Right lobe of liver (tissue), 6 donors: ENCODE measurements around the gene MCAT. TPM values are rescaled to one million over a fixed set of nuclear protein-coding genes. Genes with fewer than 3 reads are reported as not detected.

Source experiments
- ATAC-seq, 4 donors: fragments of 200-7000 bp; cut with Tn5 transposase; one replicate each; pipeline ENCODE4 v1.9.1; 2020; ENCODE audit warnings: mild to moderate bottlenecking in 4 of 4, moderate library complexity in 4 of 4
- DNase-seq, 3 donors: peaks; one replicate each; pipeline ENCODE4 v3.0.0-alpha.2; 2020
- H3K27ac ChIP-seq, 3 donors: fragments of 200-600 bp; one replicate each; pipeline ENCODE4 v1.8.0; 2022
- H3K27me3 ChIP-seq, 2 donors: fragments of 200-600 bp; one replicate each; pipeline ENCODE4 v1.8.0; 2022
- H3K36me3 ChIP-seq, 4 donors: fragments of 200-600 bp; sonication (generic) in 1 of 4; one replicate each; pipeline versions ENCODE4 v1.5.1 to v1.8.0; 2017 to 2022; ENCODE audit warnings: control low read depth in 1 of 4
- H3K4me1 ChIP-seq, 4 donors: fragments of 200-600 bp; sonication (generic) in 1 of 4; one replicate each; pipeline versions ENCODE4 v1.5.1 to v1.8.0; 2017 to 2022; ENCODE audit warnings: control low read depth in 1 of 4
- H3K4me3 ChIP-seq, 3 donors: fragments of 200-600 bp; one replicate each; pipeline ENCODE4 v1.8.0; 2022
- H3K9me3 ChIP-seq, 4 donors: fragments of 200-600 bp; sonication (generic) in 1 of 4; one replicate each; pipeline versions ENCODE4 v1.5.1 to v1.8.0; 2017 to 2022; ENCODE audit warnings: control low read depth in 1 of 4
- POLR2A ChIP-seq: fragments of 450-650 bp; IDR thresholded peaks from one replicate; pipeline ENCODE4 v1.6.1; 2017; ENCODE audit warnings: antibody characterized with exemption, mild to moderate bottlenecking
- WGBS: methylation state at CpG from one replicate; pipeline ENCODE4 v1.1.6; 2018; ENCODE audit warnings: low coverage, low lambda C conversion rate; ENCODE audit not compliant: insufficient coverage; ENCODE audit errors: missing lambda C conversion rate; 5-methylcytosine and 5-hydroxymethylcytosine counted together
- intact Hi-C, 2 donors: fragments of 100-400 bp; cut with DNase I; formaldehyde crosslinking; loops; one replicate each; pipeline versions ENCODE4 v1.11.2 to v1.14.1; 2022
- total RNA-seq, 6 experiments: library from RNA; depleted of rRNA in 2 of 6; stranded (reverse); fragments of >200 nt in 2 of 6; fragmentation: NEBNext Ultra II Directional in 3 of 6; extraction: Animal tissue kit (Norgen Biotek cat#: 25700) in 3 of 6; gene quantifications; one replicate each; pipeline versions ENCODE4 v1.1.0 to v1.2.4, GENCODE V29; 2016 to 2023
- TF ChIP-seq, protein P1 (sequence below), 4 donors: fragments of 200-600 bp in 3 of 4; fragments of 450-650 bp in 1 of 4; IDR thresholded peaks; one replicate each; pipeline versions ENCODE4 v1.5.1 to v1.8.0; 2016 to 2022; ENCODE audit warnings: antibody characterized with exemption in 4 of 4, mild to moderate bottlenecking in 2 of 4
- donor health status: DM: no; HTN: yes; CAD: no.
- donor health status: DM: no; HTN: no; CAD: no.
- donor health status: DM: no; HTN: no; CAD: no.
- donor health status: DM: no; HTN: yes; CAD: no.
- donor health status: DM: no; HTN: yes; CAD: no.

Gene MCAT
- total RNA-seq, 6 experiments from 2014 or later, result 8.8 to 22.3 (median 11.4) TPM

DNA sequence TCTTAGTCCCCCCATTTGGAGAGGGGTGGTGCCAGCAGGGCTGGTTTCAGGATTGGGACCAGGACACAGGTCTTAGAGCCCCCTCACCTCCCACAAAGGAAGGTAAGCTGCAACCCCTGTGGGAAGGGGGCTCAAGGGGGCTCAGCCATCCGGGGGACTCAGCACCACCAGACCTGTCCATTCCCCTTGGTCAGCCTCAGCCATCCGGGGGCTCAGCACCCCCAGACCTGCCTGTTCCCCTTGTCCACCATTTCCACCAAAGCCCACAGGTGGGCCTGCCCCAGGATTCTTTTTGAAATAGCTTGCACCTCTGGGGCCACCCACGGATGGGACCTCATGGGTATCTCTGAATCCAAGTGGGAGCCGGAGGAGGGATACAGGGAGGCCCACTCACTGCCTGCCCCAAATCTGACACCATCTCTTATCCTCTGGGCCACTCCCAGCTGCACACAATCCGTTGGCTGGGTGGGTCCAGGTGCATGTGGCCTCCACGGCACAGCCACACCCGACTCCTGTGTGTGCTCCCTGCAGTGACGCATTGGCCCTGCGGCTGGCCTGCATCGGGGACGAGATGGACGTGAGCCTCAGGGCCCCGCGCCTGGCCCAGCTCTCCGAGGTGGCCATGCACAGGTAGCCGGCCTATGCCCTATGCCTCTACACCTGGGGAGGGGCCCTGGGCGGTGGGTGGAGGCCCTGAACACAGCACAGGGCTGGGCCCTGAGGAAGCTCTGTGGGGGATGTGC lies 15.9 kb downstream of the MCAT start:
- ATAC-seq (no peak), DNase-seq (no peak)
- intact Hi-C loops, result loop anchor here in 1 of 2 donors (10.0 kb wide), 1 partner anchor 63 kb away; no protein-coding TSS in a partner anchor
- no peak overlapping the region for H3K4me3 ChIP-seq
- no peaks in the 10 kb centered on the region for H3K27me3 ChIP-seq
- no peaks in the 10 kb centered on the region for H3K9me3 ChIP-seq
- H3K27ac ChIP-seq, result no peak overlapping the region
- 100% methylated on average over 4 of the region's 17 CpGs for WGBS
- TF ChIP-seq, protein P1, sequence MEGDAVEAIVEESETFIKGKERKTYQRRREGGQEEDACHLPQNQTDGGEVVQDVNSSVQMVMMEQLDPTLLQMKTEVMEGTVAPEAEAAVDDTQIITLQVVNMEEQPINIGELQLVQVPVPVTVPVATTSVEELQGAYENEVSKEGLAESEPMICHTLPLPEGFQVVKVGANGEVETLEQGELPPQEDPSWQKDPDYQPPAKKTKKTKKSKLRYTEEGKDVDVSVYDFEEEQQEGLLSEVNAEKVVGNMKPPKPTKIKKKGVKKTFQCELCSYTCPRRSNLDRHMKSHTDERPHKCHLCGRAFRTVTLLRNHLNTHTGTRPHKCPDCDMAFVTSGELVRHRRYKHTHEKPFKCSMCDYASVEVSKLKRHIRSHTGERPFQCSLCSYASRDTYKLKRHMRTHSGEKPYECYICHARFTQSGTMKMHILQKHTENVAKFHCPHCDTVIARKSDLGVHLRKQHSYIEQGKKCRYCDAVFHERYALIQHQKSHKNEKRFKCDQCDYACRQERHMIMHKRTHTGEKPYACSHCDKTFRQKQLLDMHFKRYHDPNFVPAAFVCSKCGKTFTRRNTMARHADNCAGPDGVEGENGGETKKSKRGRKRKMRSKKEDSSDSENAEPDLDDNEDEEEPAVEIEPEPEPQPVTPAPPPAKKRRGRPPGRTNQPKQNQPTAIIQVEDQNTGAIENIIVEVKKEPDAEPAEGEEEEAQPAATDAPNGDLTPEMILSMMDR (IDR thresholded peaks at IDR 0.05), result no peak
- TF ChIP-seq POLR2A, result no peak
- no peaks in the 10 kb centered on the region for H3K36me3 ChIP-seq
- H3K4me1 ChIP-seq, result peaks cover 0 to 11% (median 2%) of the 10 kb centered on the region in 4 donors

DNA sequence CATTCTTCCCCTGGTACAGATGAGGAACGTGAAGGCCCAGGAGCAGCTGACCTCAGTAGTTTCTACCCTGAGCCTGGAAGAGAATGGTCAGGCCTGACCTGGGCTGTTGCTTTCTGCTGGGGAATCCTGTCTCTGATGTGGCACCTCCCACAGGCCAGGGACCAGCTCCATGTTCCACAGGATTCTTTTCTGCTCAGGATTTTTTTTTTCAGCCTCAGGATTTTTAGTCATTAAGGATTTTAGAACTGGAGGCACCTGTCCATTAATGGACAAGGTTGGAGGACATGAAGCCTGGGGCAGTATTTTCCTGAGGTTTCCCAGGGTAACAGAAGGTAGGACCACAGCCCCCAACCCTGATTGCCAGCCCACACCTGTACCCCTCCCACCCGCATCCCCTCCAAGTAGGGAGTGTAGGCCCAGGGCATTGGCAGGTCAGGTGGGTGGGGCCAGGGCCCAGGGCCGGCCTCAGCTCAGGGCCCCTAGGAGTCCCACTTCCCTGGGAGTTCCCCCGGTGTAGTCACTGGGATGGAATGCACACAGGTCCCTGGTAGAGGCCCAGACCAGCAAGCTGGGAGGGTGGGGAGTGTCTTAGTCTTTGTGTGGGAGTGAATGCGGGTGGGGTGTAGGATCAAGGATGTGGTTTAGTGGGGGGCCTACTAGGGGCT lies 16.6 kb downstream of the MCAT start:
- Histone ChIP-seq H3K9me3 (no peaks in the 10 kb centered on the region), H3K4me1 (peaks cover 0 to 11% (median 2%) of the 10 kb centered on the region in 4 donors), H3K27me3 (no peaks in the 10 kb centered on the region), H3K27ac (peak overlapping the region in 1 of 3 donors; percentile 18), H3K36me3 (no peaks in the 10 kb centered on the region), H3K4me3 (no peak overlapping the region)
- WGBS, result 33% methylated on average over 1 of the region's 5 CpGs
- intact Hi-C loops, result loop anchor here in 1 of 2 donors (10.0 kb wide), 1 partner anchor 62 kb away; no protein-coding TSS in a partner anchor
- no peak for DNase-seq
- peak in 1 of 4 donors; percentile 68 for ATAC-seq
- TF ChIP-seq, protein P1 (IDR thresholded peaks at IDR 0.05), result no peak
- TF ChIP-seq POLR2A, result no peak

DNA sequence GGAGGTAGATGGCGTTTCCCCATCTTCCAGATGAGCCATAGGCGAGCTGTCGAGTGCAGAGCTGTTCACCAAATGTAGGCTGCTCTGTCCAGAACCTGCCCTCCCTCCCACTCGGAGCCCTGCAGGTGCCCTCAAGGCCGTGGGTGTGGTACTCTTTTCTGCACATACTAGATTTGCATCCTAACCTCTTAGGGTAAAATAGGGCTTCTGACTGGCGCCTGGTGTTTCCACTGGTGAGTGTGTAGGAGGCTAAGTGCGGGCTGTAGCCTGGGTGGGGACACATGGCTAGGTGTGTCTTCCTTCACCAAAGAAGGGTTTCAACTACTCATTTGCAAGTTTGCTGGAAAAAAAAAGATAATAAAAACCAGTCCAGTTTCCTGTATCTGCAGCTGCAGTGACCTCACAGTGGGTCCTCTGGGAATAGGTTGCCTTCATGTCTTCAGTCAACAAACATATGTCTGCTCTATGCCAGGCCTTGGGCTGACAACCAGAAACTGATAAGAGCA lies 24.2 kb downstream of the MCAT start:
- H3K4me3 ChIP-seq, result no peak overlapping the region
- H3K4me1 ChIP-seq, result peaks cover 0 to 10% (median 0%) of the 10 kb centered on the region in 4 donors
- H3K9me3 ChIP-seq, result no peaks in the 10 kb centered on the region
- no peaks in the 10 kb centered on the region for H3K27me3 ChIP-seq
- H3K27ac ChIP-seq, result no peak overlapping the region
- intact Hi-C loops, result no loop called here
- H3K36me3 ChIP-seq, result no peaks in the 10 kb centered on the region
- DNase-seq (no peak), ATAC-seq (no peak)
- 50% methylated on average over 5 of the region's 7 CpGs for WGBS
- TF ChIP-seq, protein P1 (IDR thresholded peaks at IDR 0.05), result no peak
- no peak for TF ChIP-seq POLR2A

DNA sequence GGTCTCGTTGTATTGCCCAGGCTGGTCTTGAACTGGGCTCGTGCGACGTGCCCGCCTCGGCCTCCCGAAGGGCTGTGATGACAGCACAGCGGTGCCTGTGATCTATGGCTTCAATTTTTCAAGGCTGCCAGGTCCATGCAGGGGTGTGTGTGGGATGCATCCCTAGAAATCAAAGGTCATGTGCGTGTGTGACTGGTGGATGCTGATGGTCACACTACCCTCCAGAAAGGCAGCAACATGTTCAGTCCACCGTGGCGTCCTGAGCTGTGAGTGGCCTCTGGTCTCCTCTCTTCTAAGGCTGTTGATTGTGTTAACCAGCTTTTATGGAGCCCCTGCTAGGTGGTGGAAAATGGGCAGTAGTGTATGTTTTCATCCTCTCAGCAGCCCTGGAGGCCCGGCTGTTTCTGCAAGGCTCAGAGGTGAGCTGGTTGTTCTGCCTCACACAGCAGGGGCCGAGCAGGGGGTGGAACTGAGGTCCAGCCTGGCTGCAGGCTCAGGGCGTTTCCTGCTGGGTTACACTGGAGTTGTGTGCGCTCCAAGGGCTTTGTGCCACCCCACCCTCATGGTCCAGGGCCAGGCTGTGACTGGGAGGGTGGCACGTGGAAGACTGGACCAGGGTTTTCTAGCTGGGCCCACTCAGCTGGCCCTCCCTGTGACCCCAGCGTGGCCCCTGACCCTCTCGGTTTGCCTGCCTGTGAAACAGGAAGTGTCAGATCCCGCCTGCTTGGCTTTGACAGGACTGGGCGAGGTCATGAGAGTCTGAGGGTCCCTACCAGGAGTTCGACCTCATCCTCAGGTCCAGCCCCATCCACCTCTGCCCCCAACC lies 25.0 kb downstream of the MCAT start:
- Histone ChIP-seq H3K27me3 (no peaks in the 10 kb centered on the region), H3K27ac (no peak overlapping the region), H3K36me3 (no peaks in the 10 kb centered on the region), H3K9me3 (no peaks in the 10 kb centered on the region), H3K4me1 (peaks cover 0 to 10% (median 0%) of the 10 kb centered on the region in 4 donors), H3K4me3 (no peak overlapping the region)
- 80% methylated on average over 8 of the region's 21 CpGs for WGBS
- DNase-seq (no peak), ATAC-seq (peak in 1 of 4 donors; percentile 13)
- intact Hi-C loops, result no loop called here
- TF ChIP-seq, protein P1 (IDR thresholded peaks at IDR 0.05), result no peak
- no peak for TF ChIP-seq POLR2A
